ENCODE data around the gene IFITM10. TPM values are rescaled to one million over a fixed set of nuclear protein-coding genes. Genes with fewer than 3 reads are reported as not detected.

Gene IFITM10
- total RNA-seq, 3 donors from 2014 or later = 0.46 to 2.8 (median 1.9) TPM

GRCh38 chr11:1728931-1729691 lies 21.3 kb downstream of the IFITM10 start:
- ATAC-seq = peak; percentile 43

GRCh38 chr11:1728301-1728700 lies 22.1 kb downstream of the IFITM10 start:
- H3K9me3 ChIP-seq = no peaks in the 10 kb centered on the region
- no peak for ATAC-seq
- intact Hi-C loops (cut with DNase I, micrococcal nuclease) = no loop called here
- DNase-seq = no peak
- H3K4me1 ChIP-seq (ENCODE audit: low read depth) = no peaks in the 10 kb centered on the region
- no peak overlapping the region for H3K4me3 ChIP-seq
- H3K36me3 ChIP-seq (ENCODE audit: low read depth) = no peaks in the 10 kb centered on the region
- no peak for TF ChIP-seq CTCF (IDR thresholded peaks at IDR 0.05)

More at GRCh38 chr11:1728931-1729691, 21.3 kb downstream of the IFITM10 start:
- H3K4me3 ChIP-seq = no peak overlapping the region
- TF ChIP-seq CTCF (IDR thresholded peaks at IDR 0.05) = no peak
- no peaks in the 10 kb centered on the region for H3K9me3 ChIP-seq
- DNase-seq = no peak
- intact Hi-C loops (cut with DNase I, micrococcal nuclease) = no loop called here
- H3K4me1 ChIP-seq (ENCODE audit: low read depth) = no peaks in the 10 kb centered on the region
- H3K36me3 ChIP-seq (ENCODE audit: low read depth) = no peaks in the 10 kb centered on the region

- no peaks in the 10 kb centered on the region for H3K4me1 ChIP-seq (ENCODE audit: low read depth)
- intact Hi-C loops (cut with DNase I, micrococcal nuclease) = no loop called here
- DNase-seq (no peak), ATAC-seq (no peak)
- H3K9me3 ChIP-seq = no peaks in the 10 kb centered on the region
- no peaks in the 10 kb centered on the region for H3K36me3 ChIP-seq (ENCODE audit: low read depth)
- H3K4me3 ChIP-seq = no peak overlapping the region
- TF ChIP-seq CTCF (IDR thresholded peaks at IDR 0.05) = no peak
These were observed 22.5 kb downstream of the IFITM10 start for GRCh38 chr11:1727861-1728260.

- Histone ChIP-seq H3K36me3 (ENCODE audit: low read depth) (no peaks in the 10 kb centered on the region), H3K4me3 (no peak overlapping the region), H3K4me1 (ENCODE audit: low read depth) (no peaks in the 10 kb centered on the region), H3K9me3 (no peaks in the 10 kb centered on the region)
- no peak for ATAC-seq
- no peak for TF ChIP-seq CTCF (IDR thresholded peaks at IDR 0.05)
- no peak for DNase-seq
- intact Hi-C loops (cut with DNase I, micrococcal nuclease) = no loop called here
These were observed 23.2 kb downstream of the IFITM10 start for GRCh38 chr11:1727096-1727690.

- DNase-seq (no peak), ATAC-seq (no peak)
- intact Hi-C loops (cut with DNase I, micrococcal nuclease) = no loop called here
- Histone ChIP-seq H3K9me3 (no peaks in the 10 kb centered on the region), H3K4me1 (ENCODE audit: low read depth) (no peaks in the 10 kb centered on the region), H3K4me3 (no peak overlapping the region), H3K36me3 (ENCODE audit: low read depth) (no peaks in the 10 kb centered on the region)
- TF ChIP-seq CTCF (IDR thresholded peaks at IDR 0.05) = no peak
These were observed 30.6 kb downstream of the IFITM10 start for GRCh38 chr11:1719781-1720180.
